Endothelial cell of umbilical vein (primary cell): ENCODE results near the gene BNC2. TPM values are rescaled to one million over a fixed set of nuclear protein-coding genes. Genes with fewer than 3 reads are reported as not detected.

Experiments
- BruUV-seq: library from RNA; stranded (reverse); fragments of 400-500 nt; replicated peaks from 2 replicates; lab custom pipeline; 2021; lab: Mats Ljungman, UMichigan
- CTCF ChIA-PET: fragments of 300-600, 350-600 bp; sonication (Branson Sonifier 250); formaldehyde crosslinking; loops from one replicate; lab custom pipeline; 2021; ENCODE audit warnings: antibody characterized with exemption, inconsistent platforms; lab: Charles Lee
- POLR2A ChIA-PET: fragments of 300-600, 350-600 bp; sonication (Branson Sonifier 250); formaldehyde crosslinking; loops from one replicate; lab custom pipeline; 2021; ENCODE audit warnings: antibody characterized with exemption, inconsistent platforms; lab: Charles Lee
- DNase-seq: peaks from one replicate; pipeline ENCODE4 v3.0.0-alpha.2; 2011; ENCODE audit warnings: low read depth, low spot score
- FAIRE-seq: peaks from 2 replicates; lab custom pipeline; 2011; peaks lifted over from hg19 to GRCh38; lab: Jason Lieb, UNC
- H2AFZ ChIP-seq: 2 replicates; pipeline ENCODE4 v1.6.0; 2012; ENCODE audit warnings: low read depth, low read length, control low read depth, inconsistent platforms
- H3K27ac ChIP-seq: 2 replicates; pipeline ENCODE4 v1.5.1; 2011; ENCODE audit warnings: low read depth, mild to moderate bottlenecking, control low read depth, low read length, moderate library complexity; ENCODE audit not compliant: insufficient read depth
- H3K27me3 ChIP-seq, 2 experiments: 2 replicates each; pipeline versions ENCODE4 v1.6.0 to v1.6.1; 2011; ENCODE audit warnings: low read length in 2 of 2, mixed read lengths in 1 of 2; ENCODE audit not compliant: control insufficient read depth in 2 of 2, insufficient read depth in 2 of 2
- H3K36me3 ChIP-seq, 2 experiments: 2 replicates in 1 of 2; 3 replicates in 1 of 2; pipeline ENCODE4 v1.5.1; 2011; ENCODE audit warnings: low read length in 2 of 2, mild to moderate bottlenecking in 1 of 2, moderate library complexity in 1 of 2; ENCODE audit not compliant: control insufficient read depth in 2 of 2, insufficient read depth in 2 of 2; ENCODE audit errors: extremely low read depth in 1 of 2
- H3K4me1 ChIP-seq: 3 replicates; pipeline ENCODE4 v1.5.1; 2011; ENCODE audit warnings: mild to moderate bottlenecking, low read length; ENCODE audit not compliant: control insufficient read depth, insufficient read depth; ENCODE audit errors: extremely low read depth
- H3K4me2 ChIP-seq: 2 replicates; pipeline ENCODE4 v1.6.1; 2011; ENCODE audit warnings: low read length, control low read depth, mixed read lengths; ENCODE audit not compliant: insufficient read depth
- H3K4me3 ChIP-seq, 3 experiments: fragments of 200-600 bp in 1 of 3; sonication (generic), shearing (Covaris generic) in 1 of 3; replicated peaks in 1 of 3; 2 replicates each; pipeline ENCODE4 v1.5.1; 2011 to 2016; ENCODE audit warnings: control low read depth in 3 of 3, low read length in 3 of 3, mild to moderate bottlenecking in 2 of 3, inconsistent platforms in 1 of 3, low read depth in 1 of 3, moderate library complexity in 1 of 3; ENCODE audit not compliant: insufficient read depth in 1 of 3
- H3K79me2 ChIP-seq: 2 replicates; pipeline ENCODE4 v1.6.0; 2012; ENCODE audit warnings: low read length, inconsistent platforms; ENCODE audit not compliant: control insufficient read depth, insufficient read depth
- H3K9ac ChIP-seq: replicated peaks from 2 replicates; pipeline ENCODE3; 2011; ENCODE audit warnings: low read length, control low read depth; ENCODE audit not compliant: insufficient read depth; ENCODE audit errors: extremely low read depth
- H3K9me1 ChIP-seq: replicated peaks from 3 replicates; pipeline ENCODE4 v1.6.0; 2011; ENCODE audit warnings: mild to moderate bottlenecking, low read length; ENCODE audit not compliant: control insufficient read depth, insufficient read depth; ENCODE audit errors: extremely low read depth
- H3K9me3 ChIP-seq: replicated peaks from 2 replicates; pipeline ENCODE4 v1.5.1; 2012; ENCODE audit warnings: low read length, inconsistent platforms; ENCODE audit not compliant: control insufficient read depth, insufficient read depth
- H4K20me1 ChIP-seq: replicated peaks from 2 replicates; pipeline ENCODE3; 2011; ENCODE audit warnings: mild to moderate bottlenecking, low read length; ENCODE audit not compliant: control insufficient read depth, insufficient read depth; ENCODE audit errors: extremely low read depth
- EZH2 ChIP-seq: IDR thresholded peaks from 2 replicates; pipeline ENCODE4 v1.6.1; 2012; ENCODE audit warnings: borderline replicate concordance, low read depth, mild to moderate bottlenecking, moderate library complexity, low read length, inconsistent platforms; ENCODE audit not compliant: severe bottlenecking
- FOS ChIP-seq: IDR thresholded peaks from 2 replicates; pipeline ENCODE4 v1.6.1; 2011; ENCODE audit warnings: mild to moderate bottlenecking, low read length, moderate library complexity, borderline replicate concordance; ENCODE audit not compliant: insufficient read depth
- GATA2 ChIP-seq: IDR thresholded peaks from 2 replicates; pipeline ENCODE4 v1.7.0; 2011; ENCODE audit warnings: low read depth, mild to moderate bottlenecking, moderate library complexity, mixed read lengths, low read length; ENCODE audit not compliant: insufficient read length, insufficient read depth
- JUN ChIP-seq: IDR thresholded peaks from 2 replicates; pipeline ENCODE4 v1.6.1; 2011; ENCODE audit warnings: borderline replicate concordance, low read depth; ENCODE audit not compliant: insufficient read length, insufficient read depth
- MAX ChIP-seq: IDR thresholded peaks from 2 replicates; pipeline ENCODE4 v1.6.1; 2011; ENCODE audit not compliant: insufficient read depth, insufficient read length
- MYC ChIP-seq: IDR thresholded peaks from one replicate; pipeline ENCODE4 v1.6.1; 2011; ENCODE audit warnings: mild to moderate bottlenecking, low read depth, low read length
- POLR2A ChIP-seq: IDR thresholded peaks from 2 replicates; pipeline ENCODE4 v1.6.1; 2012; ENCODE audit warnings: low read depth, mild to moderate bottlenecking, control low read depth, low read length
- POLR2AphosphoS5 ChIP-seq: IDR thresholded peaks from 2 replicates; pipeline ENCODE4 v1.6.1; 2012; ENCODE audit warnings: low read depth, mild to moderate bottlenecking, control low read depth, low read length, moderate library complexity; ENCODE audit not compliant: insufficient read depth
- dilution Hi-C: fragments of 300-500 bp; cut with MboI; formaldehyde crosslinking; loops from one replicate; pipeline ENCODE4 v1.15.0; 2019; ENCODE audit warnings: low sequenced_read_pairs; ENCODE audit not compliant: extremely low pct_ligation_motif_present
- intact Hi-C: fragments of 100-400 bp; cut with micrococcal nuclease; formaldehyde crosslinking; loops from one replicate; pipeline ENCODE4 v1.10.0; 2022
- polyA plus RNA-seq, 4 experiments: library from polyadenylated mRNA; depleted of rRNA in 3 of 4; stranded (reverse) in 3 of 4; unstranded in 1 of 4; fragments of >200 nt; gene quantifications; 2 replicates each; pipeline versions ENCODE4 v1.2.1 to v1.2.3, GENCODE V29; 2011 to 2012; ENCODE audit warnings: missing spikeins in 1 of 4
- total RNA-seq: library from RNA; stranded (reverse); gene quantifications from 2 replicates; pipeline ENCODE4 v1.2.3, GENCODE V29; 2021
- TF ChIP-seq, protein P1 (sequence below), 2 donors: IDR thresholded peaks; 1 replicate in 1 of 2; 2 replicates in 1 of 2; pipeline ENCODE4 v1.5.1; 2011; ENCODE audit warnings: low read length in 2 of 2, mild to moderate bottlenecking in 2 of 2, moderate library complexity in 2 of 2, control low read depth in 1 of 2, inconsistent platforms in 1 of 2, low read depth in 1 of 2; ENCODE audit not compliant: insufficient read depth in 1 of 2; ENCODE audit errors: extremely low read depth in 1 of 2

BNC2 gene
- total and polyA plus RNA-seq, 2 donors (not counting 3 experiments of a cell fraction or from before 2014, with no cell fraction given): 12.1 to 34.3 TPM

DNA sequence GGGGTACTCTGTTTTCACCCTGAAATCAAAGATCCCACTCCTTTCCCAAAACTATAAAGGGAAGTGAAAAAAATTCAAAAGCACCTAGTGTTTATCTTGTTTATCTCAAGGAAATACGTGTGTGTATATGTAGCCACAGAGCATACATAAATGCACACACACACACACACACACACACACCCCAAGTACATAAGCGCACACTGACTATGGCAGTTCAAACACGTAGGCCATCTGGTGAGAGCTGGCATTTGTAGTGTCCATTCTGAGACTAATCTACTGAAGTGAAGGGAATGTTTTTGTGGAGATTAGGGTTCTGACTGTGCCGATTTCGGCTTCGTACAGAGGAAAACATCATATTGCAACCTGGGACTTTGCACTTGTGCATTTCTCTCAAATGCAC, 451.7 kb downstream of the BNC2 start:
- TF ChIP-seq POLR2AphosphoS5 (no peak), MAX (no peak), MYC (no peak)

GRCh38 chr9:16417749-16418148, 452.7 kb downstream of the BNC2 start:
- H3K4me3 ChIP-seq: no peak overlapping the region
- no peak overlapping the region for H3K27ac ChIP-seq
- no peak for FAIRE-seq
- no peaks in the 10 kb centered on the region for H3K9me3 ChIP-seq
- H3K4me2 ChIP-seq: no peak overlapping the region
- no peaks in the 10 kb centered on the region for H4K20me1 ChIP-seq
- no peaks in the 10 kb centered on the region for H3K27me3 ChIP-seq
- H3K9ac ChIP-seq: no peak overlapping the region
- POLR2A ChIA-PET: no interaction called here
- peaks cover 0 to 5% of the 10 kb centered on the region in 2 experiments for H3K36me3 ChIP-seq
- H2AFZ ChIP-seq: no peak overlapping the region
- peaks cover 13% of the 10 kb centered on the region for H3K4me1 ChIP-seq
- dilution Hi-C loops (no loop called here), intact Hi-C loops (no loop called here)
- peak; percentile 46 for DNase-seq
- no peaks in the 10 kb centered on the region for H3K9me1 ChIP-seq
- no TSS peak for BruUV-seq
- TF ChIP-seq JUN: no peak
- no peak for TF ChIP-seq POLR2A
- TF ChIP-seq MYC: no peak
- TF ChIP-seq, protein P1, sequence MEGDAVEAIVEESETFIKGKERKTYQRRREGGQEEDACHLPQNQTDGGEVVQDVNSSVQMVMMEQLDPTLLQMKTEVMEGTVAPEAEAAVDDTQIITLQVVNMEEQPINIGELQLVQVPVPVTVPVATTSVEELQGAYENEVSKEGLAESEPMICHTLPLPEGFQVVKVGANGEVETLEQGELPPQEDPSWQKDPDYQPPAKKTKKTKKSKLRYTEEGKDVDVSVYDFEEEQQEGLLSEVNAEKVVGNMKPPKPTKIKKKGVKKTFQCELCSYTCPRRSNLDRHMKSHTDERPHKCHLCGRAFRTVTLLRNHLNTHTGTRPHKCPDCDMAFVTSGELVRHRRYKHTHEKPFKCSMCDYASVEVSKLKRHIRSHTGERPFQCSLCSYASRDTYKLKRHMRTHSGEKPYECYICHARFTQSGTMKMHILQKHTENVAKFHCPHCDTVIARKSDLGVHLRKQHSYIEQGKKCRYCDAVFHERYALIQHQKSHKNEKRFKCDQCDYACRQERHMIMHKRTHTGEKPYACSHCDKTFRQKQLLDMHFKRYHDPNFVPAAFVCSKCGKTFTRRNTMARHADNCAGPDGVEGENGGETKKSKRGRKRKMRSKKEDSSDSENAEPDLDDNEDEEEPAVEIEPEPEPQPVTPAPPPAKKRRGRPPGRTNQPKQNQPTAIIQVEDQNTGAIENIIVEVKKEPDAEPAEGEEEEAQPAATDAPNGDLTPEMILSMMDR (IDR thresholded peaks at IDR 0.05; ENCODE audit: extremely low read depth in 1 of 2, insufficient read depth in 1 of 2, low read depth in 1 of 2, low read length in 2 of 2): no peak
- TF ChIP-seq EZH2: no peak
- no peak for TF ChIP-seq FOS
- no peak for TF ChIP-seq MAX
- TF ChIP-seq GATA2: no peak
- no peak for TF ChIP-seq POLR2AphosphoS5
- CTCF ChIA-PET: interaction anchor here (0.6 kb wide), 1 partner anchor 308 kb away, joined by 3 read pairs; no protein-coding TSS in a partner anchor
- H3K79me2 ChIP-seq: no peaks in the 10 kb centered on the region

More for the DNA sequence above, 451.7 kb downstream of the BNC2 start:
- Histone ChIP-seq H3K27me3 (no peaks in the 10 kb centered on the region), H3K9me3 (no peaks in the 10 kb centered on the region), H4K20me1 (no peaks in the 10 kb centered on the region), H3K27ac (no peak overlapping the region), H3K9me1 (no peaks in the 10 kb centered on the region), H3K4me1 (peaks cover 13% of the 10 kb centered on the region), H3K4me3 (no peak overlapping the region), H3K79me2 (no peaks in the 10 kb centered on the region), H3K4me2 (no peak overlapping the region), H3K36me3 (peaks cover 0 to 5% of the 10 kb centered on the region in 2 experiments), H3K9ac (no peak overlapping the region), H2AFZ (no peak overlapping the region)
- CTCF ChIA-PET: no interaction called here
- dilution Hi-C loops (no loop called here), intact Hi-C loops (no loop called here)
- POLR2A ChIA-PET: no interaction called here
- DNase-seq: no peak
- FAIRE-seq: peak; percentile 47
- TSS peak; percentile 9 for BruUV-seq
